ENCODE measurements around the gene CDCP1.

CDCP1 gene

GRCh38 chr3:45066109-45066801 is 79.9 kb downstream of the CDCP1 start:
- peaks cover 31% of the 10 kb centered on the region for H3K4me1 ChIP-seq (ENCODE audit: control insufficient read depth, insufficient read depth, low read length, unreplicated experiment)
- no peak overlapping the region for H3K4me3 ChIP-seq (ENCODE audit: low read depth, low read length)
- no peaks in the 10 kb centered on the region for H3K79me2 ChIP-seq (ENCODE audit: control insufficient read depth, insufficient read depth, low read length, unreplicated experiment)
- no peak overlapping the region for H2AFZ ChIP-seq (ENCODE audit: low read length, unreplicated experiment)
- H3K36me3 ChIP-seq (ENCODE audit: insufficient read depth, low read length) = no peaks in the 10 kb centered on the region
- no peaks in the 10 kb centered on the region for H3K27me3 ChIP-seq (ENCODE audit: insufficient read depth, low read length)
- no peak overlapping the region; the same call in 1 of the 2 replicates for H3K27ac ChIP-seq (ENCODE audit: low read depth, low read length)

DNA sequence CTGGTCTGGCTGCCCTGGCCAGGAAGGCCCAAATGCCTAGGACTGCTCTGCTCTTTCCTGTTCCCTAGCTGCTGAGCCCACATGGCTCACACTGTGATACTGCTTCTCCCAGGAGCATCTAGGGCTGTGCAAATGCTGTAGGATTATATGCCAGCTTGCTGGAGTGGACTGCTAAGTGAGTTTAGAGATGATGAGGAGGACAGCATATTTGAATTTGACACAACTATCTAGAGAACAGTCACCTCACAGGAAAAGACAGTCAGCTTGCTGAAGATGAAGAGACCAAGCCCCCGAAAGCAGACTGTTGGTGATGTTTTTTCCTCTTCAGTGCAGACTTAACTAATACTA is 80.8 kb downstream of the CDCP1 start:
- Histone ChIP-seq H3K36me3 (ENCODE audit: insufficient read depth, low read length) (no peaks in the 10 kb centered on the region), H3K27ac (ENCODE audit: low read depth, low read length) (peak overlapping the region; percentile 78), H3K27me3 (ENCODE audit: insufficient read depth, low read length) (no peaks in the 10 kb centered on the region), H3K4me3 (ENCODE audit: low read depth, low read length) (no peak overlapping the region), H2AFZ (ENCODE audit: low read length, unreplicated experiment) (no peak overlapping the region), H3K79me2 (ENCODE audit: control insufficient read depth, insufficient read depth, low read length, unreplicated experiment) (no peaks in the 10 kb centered on the region), H3K4me1 (ENCODE audit: control insufficient read depth, insufficient read depth, low read length, unreplicated experiment) (peaks cover 31% of the 10 kb centered on the region)

GRCh38 chr3:45064512-45065372 is 81.4 kb downstream of the CDCP1 start:
- no peaks in the 10 kb centered on the region for H3K36me3 ChIP-seq (ENCODE audit: insufficient read depth, low read length)
- H3K79me2 ChIP-seq (ENCODE audit: control insufficient read depth, insufficient read depth, low read length, unreplicated experiment) = no peaks in the 10 kb centered on the region
- peak overlapping the region; percentile 4 for H2AFZ ChIP-seq (ENCODE audit: low read length, unreplicated experiment)
- H3K27ac ChIP-seq (ENCODE audit: low read depth, low read length) = peak overlapping the region; percentile 78
- peak overlapping the region; percentile 30; the same call in 1 of the 2 replicates for H3K4me3 ChIP-seq (ENCODE audit: low read depth, low read length)
- no peaks in the 10 kb centered on the region for H3K27me3 ChIP-seq (ENCODE audit: insufficient read depth, low read length)
- peaks cover 35% of the 10 kb centered on the region for H3K4me1 ChIP-seq (ENCODE audit: control insufficient read depth, insufficient read depth, low read length, unreplicated experiment)

GRCh38 chr3:45062697-45063070 is 83.5 kb downstream of the CDCP1 start:
- no peaks in the 10 kb centered on the region for H3K79me2 ChIP-seq (ENCODE audit: control insufficient read depth, insufficient read depth, low read length, unreplicated experiment)
- no peaks in the 10 kb centered on the region for H3K27me3 ChIP-seq (ENCODE audit: insufficient read depth, low read length)
- peak overlapping the region; percentile 55 for H3K27ac ChIP-seq (ENCODE audit: low read depth, low read length)
- peaks cover 50% of the 10 kb centered on the region for H3K4me1 ChIP-seq (ENCODE audit: control insufficient read depth, insufficient read depth, low read length, unreplicated experiment)
- H2AFZ ChIP-seq (ENCODE audit: low read length, unreplicated experiment) = no peak overlapping the region
- H3K4me3 ChIP-seq (ENCODE audit: low read depth, low read length) = no peak overlapping the region
- no peaks in the 10 kb centered on the region for H3K36me3 ChIP-seq (ENCODE audit: insufficient read depth, low read length)

- H3K79me2 ChIP-seq (ENCODE audit: control insufficient read depth, insufficient read depth, low read length, unreplicated experiment) = no peaks in the 10 kb centered on the region
- H3K4me1 ChIP-seq (ENCODE audit: control insufficient read depth, insufficient read depth, low read length, unreplicated experiment) = peaks cover 58% of the 10 kb centered on the region
- H3K27ac ChIP-seq (ENCODE audit: low read depth, low read length) = peak overlapping the region; percentile 0; the same call in 1 of the 2 replicates
- no peak overlapping the region for H2AFZ ChIP-seq (ENCODE audit: low read length, unreplicated experiment)
- no peaks in the 10 kb centered on the region for H3K36me3 ChIP-seq (ENCODE audit: insufficient read depth, low read length)
- no peaks in the 10 kb centered on the region for H3K27me3 ChIP-seq (ENCODE audit: insufficient read depth, low read length)
- H3K4me3 ChIP-seq (ENCODE audit: low read depth, low read length) = no peak overlapping the region
These were observed 85.8 kb downstream of the CDCP1 start for GRCh38 chr3:45060165-45060892.

DNA sequence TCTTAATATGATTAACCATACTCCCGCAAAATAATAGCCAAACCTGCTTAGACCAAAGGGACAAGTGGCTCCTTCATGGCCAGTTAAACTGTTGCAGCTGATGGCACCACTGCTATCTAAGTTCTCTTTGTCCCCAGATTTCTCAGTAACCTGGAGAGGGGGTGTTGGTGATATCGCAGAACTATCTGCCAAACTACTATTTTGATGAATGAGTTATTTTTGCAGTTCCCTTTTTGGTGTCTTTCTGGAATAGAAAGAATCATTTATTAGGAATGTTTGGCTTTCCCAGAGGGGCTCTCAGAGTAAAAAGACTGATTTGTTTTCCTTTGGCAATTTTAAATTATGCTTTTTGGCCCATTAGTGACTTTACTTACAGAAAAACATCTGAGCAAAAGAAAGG is 87.0 kb downstream of the CDCP1 start:
- Histone ChIP-seq H3K4me3 (ENCODE audit: low read depth, low read length) (no peak overlapping the region), H3K79me2 (ENCODE audit: control insufficient read depth, insufficient read depth, low read length, unreplicated experiment) (no peaks in the 10 kb centered on the region), H3K27ac (ENCODE audit: low read depth, low read length) (peak overlapping the region; percentile 29; the same call in 1 of the 2 replicates), H2AFZ (ENCODE audit: low read length, unreplicated experiment) (no peak overlapping the region), H3K4me1 (ENCODE audit: control insufficient read depth, insufficient read depth, low read length, unreplicated experiment) (peaks cover 58% of the 10 kb centered on the region), H3K36me3 (ENCODE audit: insufficient read depth, low read length) (no peaks in the 10 kb centered on the region), H3K27me3 (ENCODE audit: insufficient read depth, low read length) (no peaks in the 10 kb centered on the region)

- H3K79me2 ChIP-seq (ENCODE audit: control insufficient read depth, insufficient read depth, low read length, unreplicated experiment) = no peaks in the 10 kb centered on the region
- peak overlapping the region; percentile 88; the same call in 1 of the 2 replicates for H3K27ac ChIP-seq (ENCODE audit: low read depth, low read length)
- no peaks in the 10 kb centered on the region for H3K36me3 ChIP-seq (ENCODE audit: insufficient read depth, low read length)
- H3K4me3 ChIP-seq (ENCODE audit: low read depth, low read length) = no peak overlapping the region
- H3K4me1 ChIP-seq (ENCODE audit: control insufficient read depth, insufficient read depth, low read length, unreplicated experiment) = peaks cover 65% of the 10 kb centered on the region
- H3K27me3 ChIP-seq (ENCODE audit: insufficient read depth, low read length) = no peaks in the 10 kb centered on the region
- no peak overlapping the region for H2AFZ ChIP-seq (ENCODE audit: low read length, unreplicated experiment)
These were observed 88.6 kb downstream of the CDCP1 start for GRCh38 chr3:45057557-45057956.

GRCh38 chr3:45056608-45057301 is 89.4 kb downstream of the CDCP1 start:
- Histone ChIP-seq H3K27me3 (ENCODE audit: insufficient read depth, low read length) (no peaks in the 10 kb centered on the region), H3K4me3 (ENCODE audit: low read depth, low read length) (no peak overlapping the region), H2AFZ (ENCODE audit: low read length, unreplicated experiment) (no peak overlapping the region), H3K79me2 (ENCODE audit: control insufficient read depth, insufficient read depth, low read length, unreplicated experiment) (no peaks in the 10 kb centered on the region), H3K4me1 (ENCODE audit: control insufficient read depth, insufficient read depth, low read length, unreplicated experiment) (peaks cover 62% of the 10 kb centered on the region), H3K36me3 (ENCODE audit: insufficient read depth, low read length) (no peaks in the 10 kb centered on the region), H3K27ac (ENCODE audit: low read depth, low read length) (peak overlapping the region; percentile 88)

- no peak overlapping the region for H2AFZ ChIP-seq (ENCODE audit: low read length, unreplicated experiment)
- H3K27ac ChIP-seq (ENCODE audit: low read depth, low read length) = peak overlapping the region; percentile 88
- no peaks in the 10 kb centered on the region for H3K27me3 ChIP-seq (ENCODE audit: insufficient read depth, low read length)
- no peaks in the 10 kb centered on the region for H3K79me2 ChIP-seq (ENCODE audit: control insufficient read depth, insufficient read depth, low read length, unreplicated experiment)
- no peaks in the 10 kb centered on the region for H3K36me3 ChIP-seq (ENCODE audit: insufficient read depth, low read length)
- H3K4me1 ChIP-seq (ENCODE audit: control insufficient read depth, insufficient read depth, low read length, unreplicated experiment) = peaks cover 62% of the 10 kb centered on the region
- H3K4me3 ChIP-seq (ENCODE audit: low read depth, low read length) = peak overlapping the region; percentile 17; the same call in 1 of the 2 replicates
These were observed 90.6 kb downstream of the CDCP1 start for GRCh38 chr3:45055411-45056143.

Measured in ACC112 (cell line).